Ammon's horn (tissue), 1 donor: ENCODE data around the gene GGA1.

ENCODE experiments used
- DNase-seq: peaks from one replicate; pipeline ENCODE4 v3.0.0-alpha.2; 2016; ENCODE audit warnings: low spot score

GGA1 gene

DNA sequence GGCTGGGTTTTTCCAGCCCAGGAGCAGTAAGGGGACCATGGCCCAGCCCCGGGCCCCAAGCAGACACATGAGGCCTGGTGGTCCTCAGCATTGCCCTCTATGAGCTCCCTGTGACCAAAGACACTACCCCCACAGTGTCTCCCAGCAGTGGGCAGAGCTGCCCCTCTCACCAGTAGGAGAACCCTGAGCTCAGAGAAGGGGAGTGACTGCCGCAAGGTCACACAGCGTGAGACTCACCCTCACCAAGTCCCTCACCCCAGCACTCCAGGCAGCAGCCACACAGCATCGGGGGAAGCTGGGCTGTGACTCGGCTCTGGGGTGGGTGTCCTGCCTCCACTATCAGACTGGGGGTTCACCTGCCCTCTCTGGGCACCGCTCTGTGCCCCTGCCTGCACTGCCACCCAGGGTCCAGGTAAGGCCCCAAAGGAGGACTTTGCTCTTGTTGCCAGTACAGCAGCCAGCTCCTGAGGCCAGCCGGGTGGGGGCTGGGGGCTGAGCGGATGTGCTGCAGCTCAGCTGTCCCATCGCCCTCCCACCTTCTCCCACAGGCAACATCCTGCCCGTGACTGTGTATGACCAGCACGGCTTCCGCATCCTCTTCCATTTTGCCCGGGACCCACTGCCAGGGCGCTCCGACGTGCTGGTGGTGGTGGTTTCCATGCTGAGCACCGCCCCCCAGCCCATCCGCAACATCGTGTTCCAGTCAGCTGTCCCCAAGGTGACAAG is 23.0 kb downstream of the GGA1 start:
- DNase-seq, result no peak

- DNase-seq, result no peak
These were observed 23.8 kb downstream of the GGA1 start for GRCh38 chr22:37632174-37633088.

- DNase-seq, result no peak
These were observed 24.5 kb downstream of the GGA1 start for GRCh38 chr22:37633089-37633624.

- peak; percentile 91 for DNase-seq
These were observed 25.2 kb downstream of the GGA1 start for GRCh38 chr22:37633625-37634416.

- no peak for DNase-seq
These were observed 25.8 kb downstream of the GGA1 start for GRCh38 chr22:37634417-37634924.

- DNase-seq, result no peak
These were observed 26.5 kb downstream of the GGA1 start for GRCh38 chr22:37635157-37635556.

- DNase-seq, result no peak
These were observed 27.7 kb downstream of the GGA1 start for GRCh38 chr22:37636186-37636948.

DNA sequence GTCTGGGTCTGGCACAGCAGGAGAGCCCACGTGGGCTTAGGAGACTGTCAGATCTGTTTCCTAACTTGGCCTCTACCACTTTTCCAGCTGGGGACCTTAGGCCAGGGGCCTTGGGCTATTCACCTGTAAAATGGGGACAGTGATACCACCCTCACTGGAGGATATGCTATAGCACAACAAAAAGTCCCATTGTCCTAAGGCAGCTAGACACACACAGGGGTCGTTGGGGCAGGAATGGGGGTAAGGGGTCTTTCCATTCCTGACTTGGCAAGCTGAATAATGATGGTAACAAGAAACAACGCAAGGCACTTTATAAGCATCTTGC is 28.3 kb downstream of the GGA1 start:
- DNase-seq, result no peak

- no peak for DNase-seq
These were observed 29.9 kb downstream of the GGA1 start for GRCh38 chr22:37638391-37639069.

DNA sequence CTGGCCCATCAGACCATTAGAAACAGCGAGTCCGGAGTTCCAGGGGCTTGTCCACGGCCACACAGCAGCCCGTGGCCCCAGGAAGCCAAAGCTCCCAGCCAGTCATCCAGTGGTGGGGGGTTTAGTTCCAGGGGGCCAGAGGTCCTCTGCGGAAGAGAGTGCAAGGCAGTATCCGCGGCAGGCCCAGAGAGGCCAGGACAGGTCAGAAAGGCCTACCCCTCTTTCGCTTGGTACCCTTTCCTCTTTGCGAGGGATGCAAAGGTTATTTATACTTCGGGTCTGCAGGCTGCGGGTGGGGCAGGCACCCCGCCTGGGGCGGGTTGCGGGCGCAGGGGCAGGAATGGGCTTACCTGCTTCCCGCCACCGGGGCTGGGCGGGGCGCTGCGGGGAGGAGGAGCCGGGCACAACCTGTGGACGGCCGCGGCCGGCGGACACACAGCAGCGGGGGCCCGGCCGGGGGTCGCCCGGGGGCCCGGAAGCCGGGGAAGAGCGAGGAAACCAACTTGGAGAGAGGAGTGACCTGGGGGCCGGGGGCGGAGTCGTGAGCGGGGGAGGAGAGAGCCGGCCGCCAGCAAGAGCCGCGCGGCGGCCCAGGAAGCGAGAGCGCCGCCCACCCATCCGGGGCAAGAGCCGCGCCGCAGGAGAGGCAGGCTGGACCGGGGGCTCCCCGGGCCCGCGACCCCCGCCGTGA is 30.6 kb downstream of the GGA1 start, which contains the start of gene SH3BP1:
TSS of gene SH3BP1 (plus strand) at position 600 of the 691 bp plus-strand sequence. CDS start 119 bp downstream, outside the sequence.
- no peak for DNase-seq

DNA sequence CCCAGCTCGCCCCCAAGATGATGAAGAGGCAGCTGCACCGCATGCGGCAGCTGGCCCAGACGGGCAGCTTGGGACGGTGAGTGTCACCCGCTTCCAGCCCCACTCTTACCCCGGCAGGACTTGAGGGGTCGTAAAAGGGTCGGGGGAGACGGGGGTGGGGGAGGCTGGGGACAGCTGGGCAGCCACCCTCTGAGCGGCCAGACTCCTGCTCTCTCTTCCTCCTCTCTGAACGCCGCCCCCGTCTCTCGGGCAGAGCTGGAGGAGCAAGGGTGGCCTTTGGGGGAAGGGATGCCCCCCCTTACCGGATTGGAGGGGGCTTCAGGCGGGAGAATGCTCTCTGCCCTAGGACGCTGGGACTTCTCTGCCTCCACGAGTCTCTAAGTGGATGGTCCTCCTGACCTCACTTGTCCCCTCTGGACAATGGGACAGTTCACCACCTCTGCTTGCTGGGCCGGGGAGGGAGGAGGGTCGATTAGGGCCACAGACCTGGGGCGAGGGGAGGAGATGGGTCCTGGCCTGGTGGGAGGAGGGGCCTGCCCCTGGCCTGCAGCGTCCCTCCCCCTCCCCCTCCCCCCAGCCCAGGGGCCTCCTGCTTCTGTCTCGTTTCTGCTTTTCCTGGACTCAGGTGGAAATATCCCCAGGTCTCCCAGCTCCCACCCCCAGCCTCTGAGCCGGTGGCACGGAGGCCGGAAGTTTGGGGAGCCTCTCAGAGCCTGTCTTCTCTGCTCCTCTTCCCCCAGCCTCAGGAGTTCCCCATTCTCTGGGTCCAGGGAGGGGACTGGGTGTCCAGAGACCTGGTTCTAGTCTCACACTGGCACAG is 31.3 kb downstream of the GGA1 start:
- no peak for DNase-seq

DNA sequence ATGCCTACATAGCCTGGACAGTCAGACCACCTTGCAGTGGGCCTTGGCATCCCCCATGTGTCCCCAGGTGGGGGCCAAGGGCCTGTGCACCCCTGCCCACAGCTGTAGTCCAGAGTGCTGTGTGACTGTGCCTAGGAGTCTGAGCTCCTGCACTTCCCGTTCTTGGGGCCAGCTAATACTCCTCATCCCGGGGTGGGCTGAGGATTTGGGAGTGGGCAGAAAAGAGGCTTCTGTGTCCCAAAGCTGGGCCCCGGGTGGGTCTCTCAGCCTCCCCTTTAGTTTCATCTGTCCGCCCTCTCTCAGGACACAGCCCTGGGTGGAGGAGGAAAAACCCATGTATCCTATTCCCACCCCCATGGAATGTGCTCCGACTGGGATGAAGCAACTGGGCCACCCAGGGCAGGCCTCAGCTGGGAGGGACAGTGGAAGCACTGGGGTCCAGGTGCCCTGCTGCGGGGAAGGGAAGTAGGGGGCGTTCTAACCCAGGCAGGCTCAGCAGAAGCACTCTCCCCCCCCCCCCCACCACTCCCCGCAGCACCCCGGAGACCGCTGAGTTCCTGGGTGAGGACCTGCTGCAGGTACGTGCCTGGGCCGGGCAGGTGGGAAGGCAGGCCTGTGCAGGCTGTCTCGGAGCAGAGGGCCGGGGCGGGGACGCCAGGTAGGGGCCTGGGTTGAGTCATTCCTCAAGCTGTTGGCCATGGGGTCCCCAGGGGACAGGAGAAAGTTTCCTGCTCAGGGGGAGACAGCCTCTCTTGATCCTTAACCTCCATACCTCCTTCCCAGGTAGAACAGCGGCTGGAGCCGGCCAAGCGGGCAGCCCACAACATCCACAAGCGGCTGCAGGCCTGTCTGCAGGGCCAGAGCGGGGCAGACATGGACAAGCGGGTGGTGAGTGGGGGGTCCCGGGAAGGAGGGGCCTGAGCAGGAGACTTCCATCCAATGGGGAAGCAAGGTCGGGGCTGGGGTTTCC is 32.2 kb downstream of the GGA1 start:
- no peak for DNase-seq

DNA sequence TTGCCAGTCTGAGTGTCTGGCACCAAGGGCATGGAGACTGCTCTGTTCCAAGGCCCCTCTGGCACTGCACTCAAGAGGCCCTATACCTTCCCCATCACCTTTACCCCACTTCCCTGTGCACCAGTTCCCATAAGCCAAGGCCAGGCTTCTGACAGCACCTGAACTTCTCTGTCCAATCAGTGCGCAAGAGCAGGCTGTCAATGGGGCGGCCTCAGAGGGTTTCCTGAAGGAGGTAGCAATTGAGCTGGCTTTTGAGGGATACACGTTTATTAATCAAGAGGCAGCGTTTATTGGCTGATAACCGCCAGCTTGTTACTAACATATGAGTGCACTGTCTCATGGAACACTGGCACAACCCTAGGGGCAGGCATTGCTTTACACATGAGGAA is 32.9 kb downstream of the GGA1 start:
- DNase-seq, result no peak

- peak; percentile 82 for DNase-seq
These were observed 34.7 kb downstream of the GGA1 start for GRCh38 chr22:37643225-37643847.

- DNase-seq, result no peak
These were observed 38.7 kb downstream of the GGA1 start for GRCh38 chr22:37647317-37647716.

GRCh38 chr22:37647928-37648327 is 39.3 kb downstream of the GGA1 start:
- DNase-seq, result no peak

- no peak for DNase-seq
These were observed 42.0 kb downstream of the GGA1 start for GRCh38 chr22:37650463-37651136.
